ENCODE results near the gene CIB4.

DNA sequence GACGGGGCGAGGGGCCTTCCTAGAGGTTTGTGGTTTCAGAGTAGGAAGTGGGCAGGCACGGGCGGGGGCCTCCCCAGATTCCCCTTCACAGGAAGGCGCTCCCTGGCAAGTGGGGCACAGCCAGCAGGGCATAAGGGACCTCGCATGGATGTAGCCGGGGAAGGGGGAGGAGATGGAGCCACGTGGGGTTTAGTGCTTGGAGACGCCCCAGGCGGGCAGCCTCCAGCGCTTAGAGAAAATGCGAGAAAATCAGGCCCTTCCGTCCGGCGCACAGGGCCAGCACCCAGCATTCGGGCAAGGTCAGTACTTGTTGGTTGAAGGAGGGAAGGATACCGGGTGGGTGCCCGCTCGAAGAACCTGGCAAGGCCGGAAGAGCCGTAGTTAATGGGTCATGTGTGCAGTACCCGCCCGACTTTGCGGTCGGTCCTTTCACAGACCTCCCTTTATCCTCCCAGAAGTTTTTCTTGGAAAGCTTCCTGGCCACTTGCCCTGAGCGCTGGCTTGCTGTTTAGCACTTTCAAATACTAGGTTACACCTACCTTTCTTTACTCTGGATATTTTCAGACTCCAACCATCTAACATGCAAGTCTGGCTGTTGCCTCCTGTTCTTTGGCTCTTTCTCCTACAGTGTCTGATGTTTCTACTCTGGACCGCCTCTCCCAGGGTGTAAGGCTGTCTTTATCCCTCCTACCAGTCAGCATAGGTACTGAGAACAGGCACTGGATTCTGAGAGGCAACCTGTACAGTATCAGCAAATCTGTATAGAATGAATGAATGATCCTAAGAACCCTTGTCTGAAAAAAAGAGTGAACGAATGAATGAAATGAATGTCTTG, 78.1 kb downstream of the CIB4 start:
- TF ChIP-seq, protein P1, sequence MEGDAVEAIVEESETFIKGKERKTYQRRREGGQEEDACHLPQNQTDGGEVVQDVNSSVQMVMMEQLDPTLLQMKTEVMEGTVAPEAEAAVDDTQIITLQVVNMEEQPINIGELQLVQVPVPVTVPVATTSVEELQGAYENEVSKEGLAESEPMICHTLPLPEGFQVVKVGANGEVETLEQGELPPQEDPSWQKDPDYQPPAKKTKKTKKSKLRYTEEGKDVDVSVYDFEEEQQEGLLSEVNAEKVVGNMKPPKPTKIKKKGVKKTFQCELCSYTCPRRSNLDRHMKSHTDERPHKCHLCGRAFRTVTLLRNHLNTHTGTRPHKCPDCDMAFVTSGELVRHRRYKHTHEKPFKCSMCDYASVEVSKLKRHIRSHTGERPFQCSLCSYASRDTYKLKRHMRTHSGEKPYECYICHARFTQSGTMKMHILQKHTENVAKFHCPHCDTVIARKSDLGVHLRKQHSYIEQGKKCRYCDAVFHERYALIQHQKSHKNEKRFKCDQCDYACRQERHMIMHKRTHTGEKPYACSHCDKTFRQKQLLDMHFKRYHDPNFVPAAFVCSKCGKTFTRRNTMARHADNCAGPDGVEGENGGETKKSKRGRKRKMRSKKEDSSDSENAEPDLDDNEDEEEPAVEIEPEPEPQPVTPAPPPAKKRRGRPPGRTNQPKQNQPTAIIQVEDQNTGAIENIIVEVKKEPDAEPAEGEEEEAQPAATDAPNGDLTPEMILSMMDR (IDR thresholded peaks at IDR 0.05; ENCODE audit: borderline replicate concordance, extremely low read depth, low read length, poor library complexity, severe bottlenecking): no peak
- TF ChIP-seq EZH2 (IDR thresholded peaks at IDR 0.05; ENCODE audit: borderline replicate concordance, low read depth, low read length, severe bottlenecking): no peak

Data from DND-41 (cell line).